SJSA1 (cell line): ENCODE measurements around the gene CLCNKB. TPM values are rescaled to one million over a fixed set of nuclear protein-coding genes. Genes with fewer than 3 reads are reported as not detected.
"Not testable (repeated sequence)": the region's sequence is repeated elsewhere in the genome, so short reads cannot be mapped to it uniquely, and the experiment has no call there.

Experiments used
- DNase-seq, 2 experiments: peaks; one replicate each; pipeline ENCODE4 v3.0.0-alpha.2; 2015 to 2020; ENCODE audit warnings: low spot score in 2 of 2, low read depth in 1 of 2
- H3K27ac ChIP-seq: fragments of 250-450 bp; sonication (Bioruptor Pico); 2 replicates; pipeline ENCODE4 v1.5.1; 2020; ENCODE audit warnings: mild to moderate bottlenecking, moderate library complexity
- H3K27me3 ChIP-seq: fragments of 250-450 bp; sonication (Bioruptor Pico); replicated peaks from 2 replicates; pipeline ENCODE4 v1.5.1; 2020; ENCODE audit warnings: mild to moderate bottlenecking, moderate library complexity
- H3K36me3 ChIP-seq: fragments of 250-450 bp; sonication (Bioruptor Pico); 2 replicates; pipeline ENCODE4 v1.5.1; 2020; ENCODE audit warnings: mild to moderate bottlenecking
- H3K4me1 ChIP-seq: fragments of 250-450 bp; sonication (Bioruptor Pico); replicated peaks from 2 replicates; pipeline ENCODE4 v1.6.1; 2021; ENCODE audit warnings: mild to moderate bottlenecking
- H3K4me3 ChIP-seq: fragments of 250-450 bp; sonication (Bioruptor Pico); 2 replicates; pipeline ENCODE4 v1.5.1; 2020; ENCODE audit warnings: mild to moderate bottlenecking
- H3K9me3 ChIP-seq: fragments of 250-450 bp; sonication (Bioruptor Pico); replicated peaks from 2 replicates; pipeline ENCODE4 v1.5.1; 2020; ENCODE audit warnings: mild to moderate bottlenecking
- total RNA-seq: library from RNA; depleted of rRNA; stranded (reverse); fragments of >200 nt; shearing (Covaris generic); gene quantifications from 2 replicates; pipeline ENCODE4 v1.2.3, GENCODE V29; 2014; rRNA removed

The CLCNKB gene
- not detected in 2 replicates for total RNA-seq

DNA sequence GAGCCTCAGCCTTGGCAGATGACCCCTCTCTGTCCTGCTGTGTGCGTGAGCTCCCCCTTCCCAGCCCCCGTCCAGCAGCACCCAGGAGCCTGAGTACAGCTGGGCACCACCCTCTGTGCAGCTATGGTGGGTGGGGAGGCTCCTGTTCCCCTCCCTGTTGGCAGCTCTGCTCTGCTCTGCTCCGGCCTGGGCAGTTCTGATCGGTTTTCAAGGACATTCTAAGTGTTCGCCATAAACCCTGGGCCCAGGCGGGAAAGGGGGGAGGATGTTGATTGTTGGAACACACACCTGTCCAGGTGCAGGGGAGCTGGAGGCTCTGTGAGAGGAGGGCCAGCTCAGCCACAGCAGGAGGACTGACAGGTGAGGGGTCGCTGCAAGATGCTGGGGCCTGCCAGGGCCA is at the start of gene CLCNKB:
Gene CLCNKB (plus strand): TSS at position 262 of the 400 bp plus-strand sequence. CDS start 711 bp downstream, outside the sequence.
- H3K27me3 ChIP-seq = no peaks in the 10 kb centered on the region
- no peak within 1 kb of the TSS for H3K4me3 ChIP-seq
- H3K27ac ChIP-seq = no peak within 1 kb of the TSS
- H3K36me3 ChIP-seq = no peaks in the 10 kb centered on the region
- no peaks in the 10 kb centered on the region for H3K4me1 ChIP-seq
- H3K9me3 ChIP-seq = no peaks in the 10 kb centered on the region
- no peak for DNase-seq

DNA sequence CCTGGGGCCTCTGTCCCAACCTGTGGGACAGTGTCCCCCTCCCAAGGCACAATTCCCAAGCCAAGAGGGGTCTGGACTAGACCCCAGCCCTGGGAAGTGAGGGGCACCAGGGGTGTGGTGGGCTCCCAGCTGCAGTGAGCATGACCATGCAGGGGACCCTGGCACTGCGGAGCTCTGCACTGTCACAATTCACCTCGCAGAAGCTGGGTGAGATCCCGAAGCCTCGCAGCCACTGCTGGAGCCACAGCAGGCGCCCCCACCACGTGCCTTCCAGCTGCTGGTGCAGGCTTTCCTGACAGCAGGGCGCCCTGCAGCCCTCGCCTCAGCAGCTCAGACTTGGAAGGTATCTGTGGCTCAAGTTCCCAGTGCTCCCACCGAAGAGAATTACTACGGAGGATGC is 49.5 kb upstream of the CLCNKB start:
- Histone ChIP-seq H3K36me3 (no peaks in the 10 kb centered on the region), H3K4me1 (no peaks in the 10 kb centered on the region), H3K27me3 (no peaks in the 10 kb centered on the region), H3K9me3 (no peaks in the 10 kb centered on the region), H3K27ac (no peak overlapping the region), H3K4me3 (no peak overlapping the region)
- DNase-seq = no peak

DNA sequence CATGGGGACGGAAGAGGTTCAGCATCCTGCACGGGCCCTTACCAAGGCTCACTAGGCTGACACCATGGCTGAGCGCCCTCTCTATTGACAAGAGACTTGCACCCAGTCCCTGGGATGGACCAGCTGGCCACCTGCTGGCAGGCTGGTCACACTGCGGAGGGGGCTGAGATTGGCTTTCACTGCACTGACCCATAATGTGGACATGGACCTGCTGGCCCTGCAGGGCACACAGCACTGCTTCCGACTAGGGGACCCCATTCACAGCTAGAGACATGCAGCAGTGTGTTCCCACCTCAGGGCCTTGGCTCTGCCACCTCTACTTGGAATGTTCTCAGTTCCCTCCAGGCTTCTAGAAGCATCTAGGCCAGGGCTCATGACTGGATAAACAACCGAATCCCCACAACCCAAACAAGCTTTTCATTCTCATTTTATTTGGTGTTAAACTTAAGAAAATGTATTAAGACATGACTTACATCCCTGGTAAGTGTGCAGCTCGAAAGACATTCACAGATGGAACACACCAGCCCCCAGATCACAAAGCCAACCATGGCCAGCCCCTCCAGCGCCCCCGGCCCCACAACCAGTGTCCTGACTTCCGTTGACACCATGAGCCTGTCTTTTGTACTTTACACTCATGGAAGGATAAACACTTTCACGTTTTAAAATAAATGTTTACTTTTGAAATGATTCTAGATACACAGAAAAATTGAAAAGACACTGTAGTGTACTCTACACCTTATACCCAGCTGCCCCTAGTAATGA is 48.8 kb upstream of the CLCNKB start:
- DNase-seq = peak; percentile 48 to 75
- Histone ChIP-seq H3K36me3 (no peaks in the 10 kb centered on the region), H3K4me3 (no peak overlapping the region), H3K4me1 (no peaks in the 10 kb centered on the region), H3K27ac (no peak overlapping the region), H3K27me3 (no peaks in the 10 kb centered on the region), H3K9me3 (no peaks in the 10 kb centered on the region)

DNA sequence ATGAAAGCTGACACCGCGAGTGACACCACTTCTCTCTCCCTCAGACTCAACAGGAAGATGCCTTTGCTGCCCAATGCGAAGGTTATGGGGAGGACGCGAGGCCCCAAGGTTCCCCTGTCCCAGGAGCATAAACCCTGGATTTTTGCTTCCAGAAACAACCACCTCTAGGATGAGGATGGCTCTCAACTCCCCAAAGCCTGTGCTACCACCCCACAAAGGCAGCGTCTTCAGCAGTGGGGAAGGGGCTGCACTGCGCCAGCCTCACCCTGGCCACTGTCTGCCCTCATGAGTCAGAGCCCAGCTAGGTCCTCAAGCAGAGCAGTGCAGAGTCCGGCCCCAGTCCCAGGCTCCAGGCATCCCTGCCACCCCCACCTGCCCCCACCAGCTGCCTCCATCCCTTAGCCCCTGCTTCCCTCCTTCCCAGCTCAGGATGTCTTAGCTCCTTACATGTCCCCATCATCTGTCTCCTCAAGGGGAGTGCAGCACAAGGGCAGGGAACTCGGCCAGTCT is 46.5 kb upstream of the CLCNKB start:
- Histone ChIP-seq H3K36me3 (no peaks in the 10 kb centered on the region), H3K27me3 (no peaks in the 10 kb centered on the region), H3K4me1 (no peaks in the 10 kb centered on the region), H3K4me3 (no peak overlapping the region), H3K27ac (no peak overlapping the region), H3K9me3 (no peaks in the 10 kb centered on the region)
- DNase-seq = no peak

DNA sequence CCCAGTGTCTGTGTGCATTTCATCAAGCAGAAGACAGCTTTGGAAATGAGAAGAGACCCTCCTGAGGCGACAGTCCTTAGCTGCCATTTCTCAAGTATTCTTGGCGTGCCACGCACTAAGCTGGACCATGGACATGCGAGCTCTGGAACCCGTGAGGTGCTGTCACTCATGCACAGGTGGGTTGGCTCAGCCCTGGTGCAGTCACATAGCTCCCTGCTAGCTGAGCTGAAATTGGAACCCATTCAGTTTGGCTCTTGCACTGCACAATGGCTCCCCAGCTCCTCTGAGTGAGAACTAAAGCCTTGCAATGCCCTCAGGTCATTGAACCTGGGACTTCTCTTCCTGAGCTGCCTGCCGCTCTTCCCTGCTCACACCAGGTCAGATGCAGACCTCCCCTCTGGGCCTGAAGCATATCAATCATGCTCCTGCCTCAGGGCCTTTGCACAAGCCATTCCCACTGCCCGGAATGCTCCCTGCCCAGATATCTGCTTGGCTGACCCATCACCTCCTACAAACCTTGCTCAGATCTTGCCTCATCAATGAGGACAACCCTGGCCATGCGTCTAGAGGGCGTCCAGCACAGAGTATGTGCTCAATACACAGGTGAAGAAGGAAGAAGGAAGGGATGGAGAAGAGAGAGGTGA is 45.8 kb upstream of the CLCNKB start:
- Histone ChIP-seq H3K9me3 (no peaks in the 10 kb centered on the region), H3K27me3 (no peaks in the 10 kb centered on the region), H3K27ac (no peak overlapping the region), H3K36me3 (no peaks in the 10 kb centered on the region), H3K4me3 (no peak overlapping the region), H3K4me1 (no peaks in the 10 kb centered on the region)
- DNase-seq = no peak

DNA sequence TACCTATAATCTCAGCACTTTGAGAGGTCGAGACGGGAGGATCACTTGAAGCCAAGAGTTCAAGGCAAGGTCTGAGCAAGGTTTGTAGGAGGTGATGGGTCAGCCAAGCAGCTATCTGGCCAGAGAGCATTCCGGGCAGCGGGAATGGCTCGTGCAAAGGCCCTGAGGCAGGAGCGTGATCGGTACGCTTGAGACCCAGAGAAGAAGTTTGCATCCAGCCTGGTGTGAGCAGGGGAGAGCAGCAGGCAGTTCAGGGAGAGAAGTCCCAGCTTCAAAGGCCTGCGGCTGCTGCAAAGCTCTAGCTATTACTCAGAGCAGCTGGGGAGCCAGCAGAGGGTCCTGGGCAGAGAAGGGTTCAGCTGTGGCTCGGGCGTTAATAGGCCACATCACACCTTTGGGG is 44.7 kb upstream of the CLCNKB start:
- no peaks in the 10 kb centered on the region for H3K27me3 ChIP-seq
- H3K9me3 ChIP-seq = no peaks in the 10 kb centered on the region
- H3K27ac ChIP-seq = no peak overlapping the region
- no peak for DNase-seq
- H3K4me1 ChIP-seq = no peaks in the 10 kb centered on the region
- H3K4me3 ChIP-seq = no peak overlapping the region
- no peaks in the 10 kb centered on the region for H3K36me3 ChIP-seq

DNA sequence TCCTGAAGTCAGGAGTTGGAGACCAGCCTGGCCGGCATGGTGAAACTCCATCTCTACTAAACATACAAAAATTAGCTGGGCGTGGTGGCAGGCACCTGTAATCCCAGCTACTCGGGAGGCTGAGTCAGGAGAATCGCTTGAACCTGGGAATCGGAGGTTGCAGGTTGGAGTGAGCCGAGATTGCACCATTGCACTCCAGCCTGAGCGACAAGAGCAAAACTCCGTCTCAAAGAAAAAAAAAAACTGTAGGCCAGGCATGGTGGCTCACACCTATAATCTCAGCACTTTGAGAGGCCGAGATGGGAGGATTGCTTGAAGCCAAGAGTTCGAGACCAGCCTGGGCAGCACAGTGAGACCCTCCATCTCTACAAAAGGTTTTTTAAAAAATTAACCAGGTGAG is 42.3 kb upstream of the CLCNKB start:
- not testable (repeated sequence) for H3K9me3 ChIP-seq, H3K4me1 ChIP-seq, H3K4me3 ChIP-seq, H3K27me3 ChIP-seq, H3K27ac ChIP-seq, H3K36me3 ChIP-seq, DNase-seq

DNA sequence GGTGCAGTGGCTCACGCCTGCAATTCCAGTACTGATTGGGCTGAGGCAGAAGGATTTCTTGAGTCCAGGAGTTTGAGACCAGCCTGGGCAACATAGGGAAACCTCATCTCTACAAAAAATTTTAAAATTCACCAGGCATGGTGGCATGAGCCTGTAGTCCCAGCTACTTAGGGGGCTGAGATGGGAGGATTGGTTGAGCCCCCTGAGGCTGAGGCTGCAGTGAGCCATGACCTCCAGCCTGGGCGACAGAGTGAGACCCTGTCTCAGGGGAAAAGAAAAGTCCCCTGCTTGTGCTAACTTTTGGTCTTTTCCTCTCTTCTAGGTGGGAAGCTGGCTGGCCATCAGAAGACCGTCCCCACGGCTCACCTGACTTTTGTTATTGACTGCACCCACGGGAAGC is 38.0 kb upstream of the CLCNKB start:
- DNase-seq = no peak
- H3K27ac ChIP-seq = no peak overlapping the region
- H3K36me3 ChIP-seq = no peaks in the 10 kb centered on the region
- H3K9me3 ChIP-seq = no peaks in the 10 kb centered on the region
- peaks cover 6% of the 10 kb centered on the region; the same call in 1 of the 2 replicates for H3K4me1 ChIP-seq
- no peaks in the 10 kb centered on the region for H3K27me3 ChIP-seq
- H3K4me3 ChIP-seq = no peak overlapping the region

DNA sequence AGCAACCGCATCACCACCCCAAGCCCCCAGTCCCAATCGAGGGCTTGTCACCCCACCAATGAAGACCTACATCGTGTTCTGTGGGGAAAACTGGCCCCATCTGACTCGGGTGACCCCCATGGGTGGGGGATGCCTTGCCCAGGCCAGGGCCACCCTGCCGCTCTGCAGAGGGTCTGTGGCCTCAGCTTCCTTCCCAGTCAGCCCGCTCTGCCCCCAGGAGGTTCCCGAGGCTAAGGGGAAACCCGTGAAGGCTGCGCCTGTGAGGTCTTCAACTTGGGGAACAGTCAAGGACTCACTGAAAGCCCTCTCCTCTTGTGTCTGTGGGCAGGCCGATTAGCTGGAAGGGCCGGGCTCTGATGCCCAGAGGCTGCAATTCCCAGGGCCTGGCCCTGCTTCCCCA is 37.6 kb upstream of the CLCNKB start:
- no peaks in the 10 kb centered on the region for H3K9me3 ChIP-seq
- H3K4me1 ChIP-seq = peaks cover 6% of the 10 kb centered on the region; the same call in 1 of the 2 replicates
- H3K36me3 ChIP-seq = no peaks in the 10 kb centered on the region
- H3K4me3 ChIP-seq = no peak overlapping the region
- DNase-seq = no peak
- H3K27me3 ChIP-seq = no peaks in the 10 kb centered on the region
- H3K27ac ChIP-seq = no peak overlapping the region

DNA sequence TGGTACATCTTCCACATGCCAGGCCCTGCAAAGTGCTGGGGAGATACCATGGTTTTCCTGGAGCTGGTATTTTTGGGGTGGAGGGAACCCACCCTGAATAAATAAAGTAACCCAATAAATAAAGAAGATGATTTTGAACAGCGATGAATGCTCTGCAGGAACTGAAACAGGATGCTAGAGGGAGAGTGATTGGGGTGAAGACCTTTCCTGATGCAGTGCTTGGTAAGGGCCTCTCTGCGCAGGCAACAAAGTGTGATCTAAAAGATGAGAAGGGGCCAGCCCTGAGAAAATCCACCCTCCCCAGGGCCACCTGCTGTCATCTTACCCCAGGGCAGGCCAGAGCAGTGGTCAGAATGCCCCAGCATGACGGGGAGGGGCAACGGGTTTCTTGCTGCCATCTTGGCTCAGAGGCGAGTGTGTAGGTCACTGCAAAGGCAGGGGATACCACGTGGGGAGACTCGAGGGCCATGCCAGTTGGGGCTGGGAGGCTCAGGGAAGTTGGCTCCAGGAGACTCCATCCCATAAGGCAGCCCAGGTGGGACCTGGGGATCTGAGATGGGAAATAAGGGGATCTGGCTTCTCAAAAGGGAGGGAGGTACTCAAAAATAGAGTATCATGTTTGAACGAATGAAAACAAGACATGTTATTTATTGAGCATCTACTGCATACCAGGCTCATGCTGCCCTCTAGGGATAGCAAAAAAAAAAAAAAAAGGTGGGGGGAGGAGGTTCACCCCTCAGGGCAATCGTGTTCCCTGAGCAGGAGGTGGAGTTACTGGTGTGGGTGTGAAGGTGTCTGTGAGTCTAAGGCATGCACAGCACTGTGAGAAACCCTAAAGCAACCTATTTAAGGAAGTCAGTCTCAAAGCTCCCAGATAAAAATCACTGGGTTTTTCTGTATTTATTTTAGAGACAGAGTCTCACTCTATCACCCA is 36.8 kb upstream of the CLCNKB start:
- H3K9me3 ChIP-seq = no peaks in the 10 kb centered on the region
- peaks cover 6% of the 10 kb centered on the region; the same call in 1 of the 2 replicates for H3K4me1 ChIP-seq
- no peak overlapping the region for H3K4me3 ChIP-seq
- no peaks in the 10 kb centered on the region for H3K36me3 ChIP-seq
- DNase-seq = peak in 1 of 2 experiments; percentile 32
- no peaks in the 10 kb centered on the region for H3K27me3 ChIP-seq
- H3K27ac ChIP-seq = no peak overlapping the region

DNA sequence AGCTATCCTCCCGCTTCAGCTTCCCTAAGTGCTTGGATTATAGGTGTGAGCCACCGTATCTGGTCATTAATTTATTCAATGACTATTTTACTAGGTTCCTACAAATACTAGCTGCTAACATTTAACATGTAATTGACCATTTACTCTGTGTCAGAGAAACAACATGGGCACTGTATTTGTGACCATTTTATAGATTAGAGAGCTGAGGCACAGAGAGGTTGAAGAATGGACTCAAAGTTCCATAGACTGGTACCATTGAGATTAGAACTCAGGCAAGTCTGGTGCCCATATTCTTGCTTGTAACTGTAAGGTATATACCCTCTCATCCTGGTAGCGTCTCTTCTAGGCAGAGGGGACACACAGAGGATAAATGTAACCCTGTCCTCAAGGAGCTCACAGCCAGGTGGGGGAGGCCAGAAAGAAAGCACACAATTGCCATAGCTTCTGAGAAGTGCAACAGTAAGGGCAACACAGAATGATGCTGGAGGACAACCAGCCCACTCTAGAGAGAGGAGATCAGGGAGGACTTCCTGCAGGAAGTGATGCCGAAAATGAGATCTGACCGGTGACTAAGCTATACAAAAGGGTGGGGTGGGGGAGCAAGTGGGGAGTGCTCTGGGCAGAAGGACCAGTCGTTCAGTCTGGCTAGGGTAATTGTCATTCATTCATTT is 35.8 kb upstream of the CLCNKB start:
- Histone ChIP-seq H3K9me3 (no peaks in the 10 kb centered on the region), H3K27me3 (no peaks in the 10 kb centered on the region), H3K36me3 (no peaks in the 10 kb centered on the region), H3K4me1 (peaks cover 13% of the 10 kb centered on the region), H3K27ac (no peak overlapping the region), H3K4me3 (no peak overlapping the region)
- DNase-seq = no peak

DNA sequence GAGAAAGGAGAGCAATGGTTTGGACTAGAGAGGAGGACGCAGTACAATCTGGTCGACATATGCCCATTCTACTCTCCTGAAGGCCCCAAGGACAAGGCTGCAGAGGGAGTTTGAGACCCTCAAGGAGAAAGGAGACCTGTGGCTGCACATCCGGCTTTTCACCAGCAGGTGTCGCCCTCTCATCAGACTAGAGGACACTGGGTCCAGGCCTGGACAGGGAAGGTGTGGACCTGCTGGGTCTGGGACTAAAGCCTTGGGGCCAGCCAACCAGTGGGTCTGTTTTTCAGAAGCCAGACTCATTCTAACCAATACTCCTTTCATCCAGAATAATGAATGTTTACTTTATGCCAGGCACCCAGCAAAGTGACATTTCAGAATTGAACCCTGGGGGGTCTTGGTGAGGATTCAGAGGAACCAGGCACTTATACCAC is 34.5 kb upstream of the CLCNKB start:
- peak; percentile 73 to 85 for DNase-seq
- Histone ChIP-seq H3K36me3 (no peaks in the 10 kb centered on the region), H3K27me3 (no peaks in the 10 kb centered on the region), H3K9me3 (no peaks in the 10 kb centered on the region), H3K4me1 (peaks cover 24% of the 10 kb centered on the region), H3K4me3 (no peak overlapping the region), H3K27ac (no peak overlapping the region)

DNA sequence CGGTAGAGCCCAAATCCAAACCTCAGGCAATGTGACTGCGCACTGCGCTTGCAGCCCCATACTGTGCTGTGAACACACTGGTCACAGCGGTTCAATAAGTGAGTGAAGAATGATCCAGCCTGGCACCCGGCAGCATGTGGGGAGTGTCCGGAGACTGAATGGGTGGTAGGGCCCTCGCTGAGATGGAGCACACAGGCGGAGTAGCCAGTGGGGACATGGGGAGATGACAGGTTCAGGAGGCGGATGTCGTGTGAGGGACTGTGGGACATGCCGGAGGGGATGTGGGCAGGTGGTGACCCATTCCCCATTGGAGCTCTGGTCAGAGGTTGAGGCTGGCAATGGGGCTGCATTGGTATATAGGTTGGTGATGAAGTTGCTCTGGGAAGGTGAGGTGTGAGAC is 33.9 kb upstream of the CLCNKB start:
- no peaks in the 10 kb centered on the region for H3K36me3 ChIP-seq
- no peaks in the 10 kb centered on the region for H3K27me3 ChIP-seq
- H3K4me3 ChIP-seq = no peak overlapping the region
- peaks cover 24% of the 10 kb centered on the region for H3K4me1 ChIP-seq
- H3K27ac ChIP-seq = no peak overlapping the region
- no peak for DNase-seq
- no peaks in the 10 kb centered on the region for H3K9me3 ChIP-seq
